Measurements from ENCODE around the gene LSM4. TPM values are rescaled to one million over a fixed set of nuclear protein-coding genes. Genes with fewer than 3 reads are reported as not detected.
A peak's percentile ranks its signal among the peaks of the same experiment; 100 is the strongest.

Gene LSM4
- total RNA-seq, 1 donor from 2014 or later: 150 TPM

DNA sequence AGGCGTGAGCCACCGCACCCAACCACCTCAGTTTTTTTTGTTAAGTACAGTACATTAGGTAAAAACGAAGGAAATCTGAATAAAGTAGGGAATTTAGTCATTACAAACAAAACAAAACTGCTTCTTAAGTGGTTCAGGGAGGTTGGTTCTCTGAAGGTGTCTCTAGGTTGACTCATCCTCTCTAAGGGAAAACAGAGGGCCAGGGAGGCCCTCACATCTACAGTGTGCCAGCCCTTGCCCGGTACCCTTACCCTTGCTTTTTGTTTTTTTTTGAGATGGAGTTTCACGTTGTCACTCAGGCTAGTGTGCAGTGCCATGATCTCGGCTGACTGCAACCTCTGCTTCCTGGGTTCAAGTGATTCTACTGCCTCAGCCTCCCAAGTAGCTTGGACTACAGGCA, 24.3 kb downstream of the LSM4 start:
- Mint-ChIP-seq H3K9me3 (ENCODE audit: low read depth) (no peaks in the 10 kb centered on the region), H3K36me3 (ENCODE audit: insufficient read depth) (no peaks in the 10 kb centered on the region), H3K4me3 (ENCODE audit: low read depth) (no peak overlapping the region), H3K27me3 (no peaks in the 10 kb centered on the region), H3K4me1 (ENCODE audit: low read depth) (peaks cover 2% of the 10 kb centered on the region), H3K27ac (no peak overlapping the region)
- no peak for DNase-seq (ENCODE audit: low spot score, unreplicated experiment)
- no peak for TF ChIP-seq CTCF (IDR thresholded peaks at IDR 0.05; ENCODE audit: unreplicated experiment)

DNA sequence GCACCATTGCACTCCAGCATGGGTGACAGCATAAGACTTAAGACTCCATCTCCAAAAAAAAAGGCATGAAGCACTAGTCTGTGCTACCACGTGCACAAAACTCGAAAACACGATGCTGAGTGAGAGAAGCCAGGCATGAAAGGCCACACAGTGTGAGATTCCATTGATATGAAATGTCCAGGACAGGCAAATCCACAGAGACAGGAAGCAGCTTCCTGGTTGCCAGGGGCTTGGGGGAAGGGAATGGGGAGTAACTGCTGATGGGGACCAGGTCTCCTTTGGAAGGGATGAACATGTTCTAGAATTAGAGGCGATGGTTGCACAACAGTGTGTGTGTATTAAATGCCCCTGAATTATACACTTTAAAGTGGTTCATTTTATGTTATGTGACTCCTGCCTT, 25.6 kb downstream of the LSM4 start:
- Mint-ChIP-seq H3K4me1 (ENCODE audit: low read depth) (peaks cover 6% of the 10 kb centered on the region), H3K9me3 (ENCODE audit: low read depth) (no peaks in the 10 kb centered on the region), H3K4me3 (ENCODE audit: low read depth) (no peak overlapping the region), H3K27ac (no peak overlapping the region), H3K27me3 (no peaks in the 10 kb centered on the region), H3K36me3 (ENCODE audit: insufficient read depth) (no peaks in the 10 kb centered on the region)
- no peak for DNase-seq (ENCODE audit: low spot score, unreplicated experiment)
- no peak for TF ChIP-seq CTCF (IDR thresholded peaks at IDR 0.05; ENCODE audit: unreplicated experiment)

DNA sequence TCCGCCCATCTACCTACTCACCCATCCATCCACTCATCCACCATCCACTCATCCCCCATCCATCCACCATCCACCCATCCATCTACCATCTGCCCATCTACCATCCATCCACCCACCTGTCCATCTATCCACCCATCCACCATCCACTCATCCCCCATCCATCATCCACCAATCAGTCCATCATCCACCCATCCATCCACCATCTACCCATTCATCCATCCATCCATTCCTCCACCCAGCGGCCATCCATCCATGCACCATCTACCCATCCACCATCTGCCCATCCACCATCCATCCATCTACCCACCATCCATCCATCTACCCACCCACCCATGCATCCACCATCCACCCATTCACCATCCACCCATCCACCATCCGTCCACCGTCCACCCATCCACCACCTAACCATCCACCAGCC, 27.8 kb downstream of the LSM4 start:
- H3K4me3 Mint-ChIP-seq (ENCODE audit: low read depth): no peak overlapping the region
- no peaks in the 10 kb centered on the region for H3K9me3 Mint-ChIP-seq (ENCODE audit: low read depth)
- peaks cover 8% of the 10 kb centered on the region for H3K4me1 Mint-ChIP-seq (ENCODE audit: low read depth)
- DNase-seq (ENCODE audit: low spot score, unreplicated experiment): no peak
- no peaks in the 10 kb centered on the region for H3K36me3 Mint-ChIP-seq (ENCODE audit: insufficient read depth)
- TF ChIP-seq CTCF (IDR thresholded peaks at IDR 0.05; ENCODE audit: unreplicated experiment): no peak
- no peak overlapping the region for H3K27ac Mint-ChIP-seq
- H3K27me3 Mint-ChIP-seq: no peaks in the 10 kb centered on the region

GRCh38 chr19:18294467-18294864, 28.4 kb downstream of the LSM4 start:
- DNase-seq (ENCODE audit: low spot score, unreplicated experiment): no peak
- no peak overlapping the region for H3K27ac Mint-ChIP-seq
- TF ChIP-seq CTCF (IDR thresholded peaks at IDR 0.05; ENCODE audit: unreplicated experiment): no peak

GRCh38 chr19:18293642-18294466, 29.0 kb downstream of the LSM4 start:
- Mint-ChIP-seq H3K27ac (peak overlapping the region; percentile 20), H3K27me3 (no peaks in the 10 kb centered on the region), H3K4me3 (ENCODE audit: low read depth) (peak overlapping the region; percentile 82), H3K36me3 (ENCODE audit: insufficient read depth) (no peaks in the 10 kb centered on the region), H3K4me1 (ENCODE audit: low read depth) (peaks cover 11% of the 10 kb centered on the region), H3K9me3 (ENCODE audit: low read depth) (no peaks in the 10 kb centered on the region)
- DNase-seq (ENCODE audit: low spot score, unreplicated experiment): no peak
- no peak for TF ChIP-seq CTCF (IDR thresholded peaks at IDR 0.05; ENCODE audit: unreplicated experiment)

More at GRCh38 chr19:18294467-18294864, 28.4 kb downstream of the LSM4 start:
- no peaks in the 10 kb centered on the region for H3K27me3 Mint-ChIP-seq
- no peaks in the 10 kb centered on the region for H3K36me3 Mint-ChIP-seq (ENCODE audit: insufficient read depth)
- no peak overlapping the region for H3K4me3 Mint-ChIP-seq (ENCODE audit: low read depth)
- no peaks in the 10 kb centered on the region for H3K9me3 Mint-ChIP-seq (ENCODE audit: low read depth)
- peaks cover 11% of the 10 kb centered on the region for H3K4me1 Mint-ChIP-seq (ENCODE audit: low read depth)

Measured in progenitor cell of endocrine pancreas (in vitro differentiated cells).